GM18508 (cell line): Measurements from ENCODE around the gene NELL1.
"Not testable (repeated sequence)": the region's sequence is repeated elsewhere in the genome, so short reads cannot be mapped to it uniquely, and the experiment has no call there.

ENCODE experiments used
- ATAC-seq: cut with Tn5 transposase; IDR thresholded peaks from one replicate; pipeline ENCODE4 v1.9.1; 2021; ENCODE audit warnings: moderate number of reproducible peaks; ENCODE audit not compliant: insufficient read depth, unreplicated experiment

Gene NELL1

DNA sequence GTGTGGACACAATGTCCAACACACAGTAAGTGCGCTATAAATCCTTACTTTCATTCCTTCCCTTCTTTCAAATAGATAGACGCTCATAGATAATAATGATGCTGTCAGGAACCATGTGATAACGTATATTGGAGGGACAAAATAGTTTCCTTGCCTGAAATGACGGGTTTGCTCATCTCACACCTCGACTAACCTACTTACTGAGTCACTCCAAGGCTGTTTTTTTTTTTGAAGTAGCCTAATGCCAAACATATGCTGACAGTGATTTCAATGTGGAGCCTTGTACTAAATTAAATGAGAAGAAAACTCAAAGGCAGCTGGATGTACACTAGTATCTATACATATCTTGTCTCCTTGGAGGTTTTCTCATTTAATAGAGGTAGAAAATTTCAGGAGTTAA is 400.5 kb downstream of the NELL1 start:
- no peak for ATAC-seq

GRCh38 chr11:21072558-21072957 is 403.2 kb downstream of the NELL1 start:
- no peak for ATAC-seq

GRCh38 chr11:21082853-21083252 is 413.5 kb downstream of the NELL1 start:
- ATAC-seq, result no peak

GRCh38 chr11:21088930-21089329 is 419.5 kb downstream of the NELL1 start:
- ATAC-seq, result no peak

DNA sequence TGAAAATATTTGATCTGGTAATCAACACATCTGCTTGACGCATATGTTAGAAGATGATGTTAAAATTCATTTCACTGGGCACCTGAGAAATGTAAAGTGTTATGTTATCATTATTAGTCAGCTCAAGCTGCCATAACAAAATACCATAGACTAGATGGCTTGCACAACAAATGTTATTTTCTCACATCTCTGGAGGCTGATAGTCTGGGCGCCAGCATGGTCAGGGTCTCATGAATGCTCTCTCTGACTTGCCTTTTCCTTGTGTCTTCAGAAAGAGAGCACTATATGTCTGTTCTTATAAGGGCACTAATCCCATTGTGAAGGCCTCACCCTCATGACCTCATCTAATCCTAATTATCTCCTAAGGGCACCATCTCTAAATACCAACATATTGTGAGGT is 435.3 kb downstream of the NELL1 start:
- no peak for ATAC-seq

DNA sequence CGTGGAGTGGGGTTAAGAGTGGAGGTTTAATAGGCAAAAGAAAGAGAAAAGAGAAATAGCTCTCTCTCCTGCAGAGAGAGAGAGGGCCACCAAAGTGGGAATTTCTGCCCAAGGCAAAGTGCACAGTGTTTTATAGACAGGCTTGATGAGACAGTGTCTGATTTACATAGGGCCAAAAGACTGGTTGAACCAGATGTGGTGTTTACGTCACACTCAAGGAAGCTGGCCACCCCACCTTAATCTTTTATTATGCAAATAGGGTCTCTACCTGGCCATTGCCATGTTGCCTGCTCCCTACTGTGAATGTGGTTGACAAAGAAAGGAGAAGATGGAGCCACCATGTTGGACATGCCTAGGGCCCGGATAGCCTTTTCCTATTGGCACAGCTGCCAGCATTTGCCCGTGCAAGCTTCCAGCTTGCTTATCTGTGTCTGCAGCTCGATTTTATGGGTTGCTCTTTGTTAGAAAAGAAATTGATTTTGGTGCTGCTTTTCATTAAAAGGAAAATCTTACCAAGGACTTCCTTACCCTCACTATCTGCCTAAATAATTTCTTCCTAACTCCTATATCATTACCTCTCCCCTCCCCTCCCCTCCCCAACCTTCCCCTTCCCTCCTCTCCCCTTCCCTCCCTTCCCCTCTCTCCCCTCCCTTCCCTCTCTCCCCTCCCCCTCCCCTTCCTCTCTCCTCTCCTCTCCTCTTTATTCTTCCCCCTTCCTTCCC is 436.0 kb downstream of the NELL1 start:
- ATAC-seq, result no peak

DNA sequence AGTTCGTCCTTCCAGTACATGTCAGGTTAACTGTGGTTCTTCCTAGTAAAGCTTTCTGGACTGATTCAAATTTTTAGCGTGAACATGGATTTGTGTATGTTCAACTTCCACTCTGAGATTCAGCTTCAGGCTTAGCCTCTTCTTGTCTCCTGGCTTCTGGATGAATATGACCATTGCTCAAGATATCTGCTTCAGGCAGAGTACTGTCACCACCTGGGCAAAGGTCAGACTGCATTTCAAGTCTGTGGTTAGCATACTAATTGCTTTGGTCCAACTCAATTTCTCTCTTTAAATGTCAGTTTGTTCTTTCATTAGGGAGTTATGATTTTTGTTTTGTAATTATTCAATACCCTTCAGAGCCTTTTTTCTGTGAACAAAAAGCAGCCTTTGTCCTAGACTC is 440.0 kb downstream of the NELL1 start:
- ATAC-seq, result no peak

- ATAC-seq, result no peak
Observed at GRCh38 chr11:21110415-21110814, 441.0 kb downstream of the NELL1 start.

GRCh38 chr11:21113876-21114275 is 444.5 kb downstream of the NELL1 start:
- ATAC-seq, result no peak

GRCh38 chr11:21116009-21116408 is 446.6 kb downstream of the NELL1 start:
- ATAC-seq, result no peak

DNA sequence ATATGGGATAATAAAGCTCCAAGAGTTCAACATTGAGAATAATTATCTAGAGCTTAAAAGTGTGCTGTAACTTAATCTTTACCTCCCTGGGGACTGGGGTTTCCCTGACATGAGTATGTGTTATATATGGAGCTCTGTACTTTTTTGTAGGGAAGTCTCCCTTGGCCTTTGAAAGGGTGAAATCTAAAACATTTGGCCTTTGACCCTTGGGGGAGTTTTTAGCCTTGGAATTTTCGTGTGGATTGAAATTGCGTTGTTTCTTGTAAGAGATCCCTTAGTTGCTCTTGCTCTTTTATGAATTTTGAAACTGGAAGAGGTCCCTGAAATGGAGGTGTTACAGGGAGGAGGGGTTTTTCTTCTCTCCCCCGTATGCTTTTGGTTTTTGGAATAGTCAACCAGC is 450.0 kb downstream of the NELL1 start:
- no peak for ATAC-seq

GRCh38 chr11:21121991-21122390 is 452.6 kb downstream of the NELL1 start:
- no peak for ATAC-seq

- ATAC-seq, result no peak
Observed at GRCh38 chr11:21122523-21122922, 453.1 kb downstream of the NELL1 start.

- no peak for ATAC-seq
Observed at GRCh38 chr11:21132146-21132720, 462.8 kb downstream of the NELL1 start.

GRCh38 chr11:21133244-21133643 is 463.9 kb downstream of the NELL1 start:
- no peak for ATAC-seq

DNA sequence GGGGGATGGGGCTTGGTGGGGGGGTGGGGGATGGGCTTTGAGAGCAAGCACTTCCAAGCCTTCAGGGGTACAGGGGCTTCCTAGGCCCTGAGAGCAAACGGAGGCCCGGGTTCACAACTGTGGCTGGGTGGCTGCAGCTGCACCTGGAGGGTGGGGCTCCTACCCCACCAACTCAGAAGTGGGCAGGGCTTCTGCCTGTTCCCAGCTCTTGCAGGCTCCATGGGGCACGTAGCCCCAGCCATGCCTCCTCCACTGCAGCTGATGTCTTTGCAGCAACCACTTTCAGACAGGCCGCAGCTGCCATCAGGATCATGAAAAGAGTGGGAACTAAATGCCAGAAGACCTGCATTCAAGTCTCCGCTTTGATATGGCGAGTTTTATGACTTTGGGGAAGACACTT is 464.3 kb downstream of the NELL1 start:
- no peak for ATAC-seq

- ATAC-seq, result no peak
Observed at GRCh38 chr11:21137803-21138202, 468.4 kb downstream of the NELL1 start.

GRCh38 chr11:21141557-21141956 is 472.2 kb downstream of the NELL1 start:
- not testable (repeated sequence) for ATAC-seq

DNA sequence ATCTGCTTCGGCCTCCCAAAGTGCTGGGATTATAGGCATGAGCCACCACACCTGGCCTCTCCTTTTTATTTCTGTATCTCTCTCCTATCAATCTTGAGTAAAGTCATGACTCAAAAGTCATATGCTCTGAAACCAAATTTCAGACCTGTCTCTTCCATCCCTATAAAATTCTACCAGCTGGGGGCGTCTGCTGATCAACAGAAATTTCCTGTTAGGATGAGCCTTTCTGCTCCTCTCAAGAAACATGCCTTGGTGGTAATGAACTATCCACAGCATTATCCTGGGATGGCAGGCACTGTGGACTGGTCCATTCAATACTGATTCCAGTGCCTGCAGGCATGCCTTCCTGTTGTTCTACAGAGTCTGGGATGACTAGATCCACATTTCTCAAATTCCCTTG is 472.6 kb downstream of the NELL1 start:
- ATAC-seq, result no peak

DNA sequence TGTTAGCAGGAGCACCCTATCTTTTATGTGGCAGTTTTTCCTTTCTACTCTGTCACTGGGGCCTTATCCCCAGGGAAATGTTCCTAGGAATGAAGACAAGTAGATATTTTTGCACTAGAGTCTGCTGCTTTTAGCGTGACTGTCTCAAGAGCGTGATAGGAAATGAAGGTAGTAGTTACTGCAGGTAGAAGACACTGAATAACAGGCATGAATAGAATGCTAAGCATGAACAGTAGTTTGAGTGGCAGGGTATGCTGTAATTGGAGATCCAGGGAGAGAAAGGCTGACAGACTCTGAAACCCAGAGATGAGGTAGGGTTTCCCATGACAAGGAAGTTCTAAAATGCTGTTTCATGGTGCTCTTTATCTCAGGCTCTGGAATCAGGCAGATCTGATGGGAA is 475.1 kb downstream of the NELL1 start:
- ATAC-seq, result no peak

- ATAC-seq, result no peak
Observed at GRCh38 chr11:21148376-21148775, 479.0 kb downstream of the NELL1 start.

- ATAC-seq, result no peak
Observed at GRCh38 chr11:21160140-21160539, 490.8 kb downstream of the NELL1 start.
